Measurements from ENCODE around the gene LRRC28.

Gene LRRC28

GRCh38 chr15:99305761-99306505 is 54.7 kb downstream of the LRRC28 start:
- CTCF ChIA-PET, result interaction anchor here (0.5 to 3.3 kb wide), 10 partner anchors 25 to 450 kb away, joined by 3 to 13 read pairs (median 3); partner anchors contain the start of gene SYNM
- peaks cover 33% of the 10 kb centered on the region for H3K4me1 ChIP-seq (ENCODE audit: control insufficient read depth, insufficient read depth, low read length)
- H3K4me3 ChIP-seq (ENCODE audit: low read depth, low read length), result no peak overlapping the region; the same call in 1 of the 2 replicates
- peak overlapping the region; percentile 75; the same call in 1 of the 2 replicates for H3K27ac ChIP-seq (ENCODE audit: extremely low read depth, low read depth, low read length)
- H3K9me3 ChIP-seq (ENCODE audit: control insufficient read depth, insufficient read depth, low read depth, low read length), result no peaks in the 10 kb centered on the region
- POLR2A ChIA-PET, result interaction anchor here (0.9 to 1.9 kb wide), 3 partner anchors 55 to 427 kb away, joined by 4 to 7 read pairs (median 5); partner anchors contain the start of genes LRRC28, LYSMD4 and MEF2A
- H3K36me3 ChIP-seq (ENCODE audit: control insufficient read depth in 2 of 2, insufficient read depth in 1 of 2, low read length in 2 of 2), result no peaks in the 10 kb centered on the region; a peak in 1 of 3 replicates
- TF ChIP-seq ZNF366 (tag by site-specific recombination; conservative IDR thresholded peaks at IDR 0.05) (peak; percentile 70), HOXD13 (CRISPR knock-in tag; IDR thresholded peaks at IDR 0.05; ENCODE audit: borderline replicate concordance) (no peak), EGR2 (tag by site-specific recombination; IDR thresholded peaks at IDR 0.05; ENCODE audit: low read depth) (no peak), ZNF529 (tag by site-specific recombination; IDR thresholded peaks at IDR 0.05; ENCODE audit: insufficient replicate concordance) (no peak), SALL2 (tag by site-specific recombination; IDR thresholded peaks at IDR 0.05; ENCODE audit: borderline replicate concordance) (no peak), ZFP37 (tag by site-specific recombination; IDR thresholded peaks at IDR 0.05) (no peak), MZF1 (tag by site-specific recombination; IDR thresholded peaks at IDR 0.05; ENCODE audit: borderline replicate concordance) (peak; percentile 100), PRDM1 (tag by site-specific recombination; IDR thresholded peaks at IDR 0.05) (no peak), ZNF677 (tag by site-specific recombination; IDR thresholded peaks at IDR 0.05) (no peak), ZNF416 (tag by site-specific recombination; IDR thresholded peaks at IDR 0.05) (no peak), ZNF548 (tag by site-specific recombination; IDR thresholded peaks at IDR 0.05) (no peak), ZNF169 (tag by site-specific recombination; IDR thresholded peaks at IDR 0.05) (no peak), BCL11A (tag by site-specific recombination; IDR thresholded peaks at IDR 0.05; ENCODE audit: low read depth) (no peak), ZNF580 (tag by site-specific recombination; IDR thresholded peaks at IDR 0.05) (no peak), ZNF785 (tag by site-specific recombination; IDR thresholded peaks at IDR 0.05) (no peak), ZNF148 (tag by site-specific recombination; IDR thresholded peaks at IDR 0.05; ENCODE audit: borderline replicate concordance) (no peak), AEBP2 (tag by site-specific recombination; IDR thresholded peaks at IDR 0.05; ENCODE audit: borderline replicate concordance) (no peak), FEZF1 (tag by site-specific recombination; IDR thresholded peaks at IDR 0.05) (peak; percentile 51; the same call in 1 of the 2 replicates), ZBTB48 (tag by site-specific recombination; IDR thresholded peaks at IDR 0.05) (peak; percentile 37; the same call in 1 of the 2 replicates), ZNF629 (tag by site-specific recombination; IDR thresholded peaks at IDR 0.05) (peak; percentile 58), YY2 (tag by site-specific recombination; IDR thresholded peaks at IDR 0.05) (no peak), ZNF266 (tag by site-specific recombination; IDR thresholded peaks at IDR 0.05; ENCODE audit: low read depth) (no peak), ZNF202 (tag by site-specific recombination; IDR thresholded peaks at IDR 0.05; ENCODE audit: borderline replicate concordance) (no peak), ZNF544 (tag by site-specific recombination; IDR thresholded peaks at IDR 0.05) (no peak), SP3 (tag by site-specific recombination; IDR thresholded peaks at IDR 0.05) (no peak), ZNF324 (tag by site-specific recombination; IDR thresholded peaks at IDR 0.05) (no peak), ZNF24 (tag by site-specific recombination; IDR thresholded peaks at IDR 0.05) (peak; percentile 65; the same call in 1 of the 2 replicates)
- TF ChIP-seq, protein P1, sequence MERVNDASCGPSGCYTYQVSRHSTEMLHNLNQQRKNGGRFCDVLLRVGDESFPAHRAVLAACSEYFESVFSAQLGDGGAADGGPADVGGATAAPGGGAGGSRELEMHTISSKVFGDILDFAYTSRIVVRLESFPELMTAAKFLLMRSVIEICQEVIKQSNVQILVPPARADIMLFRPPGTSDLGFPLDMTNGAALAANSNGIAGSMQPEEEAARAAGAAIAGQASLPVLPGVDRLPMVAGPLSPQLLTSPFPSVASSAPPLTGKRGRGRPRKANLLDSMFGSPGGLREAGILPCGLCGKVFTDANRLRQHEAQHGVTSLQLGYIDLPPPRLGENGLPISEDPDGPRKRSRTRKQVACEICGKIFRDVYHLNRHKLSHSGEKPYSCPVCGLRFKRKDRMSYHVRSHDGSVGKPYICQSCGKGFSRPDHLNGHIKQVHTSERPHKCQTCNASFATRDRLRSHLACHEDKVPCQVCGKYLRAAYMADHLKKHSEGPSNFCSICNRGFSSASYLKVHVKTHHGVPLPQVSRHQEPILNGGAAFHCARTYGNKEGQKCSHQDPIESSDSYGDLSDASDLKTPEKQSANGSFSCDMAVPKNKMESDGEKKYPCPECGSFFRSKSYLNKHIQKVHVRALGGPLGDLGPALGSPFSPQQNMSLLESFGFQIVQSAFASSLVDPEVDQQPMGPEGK (tag by site-specific recombination; IDR thresholded peaks at IDR 0.05), result peak; percentile 23; the same call in 1 of the 2 replicates
- TF ChIP-seq, protein P2, sequence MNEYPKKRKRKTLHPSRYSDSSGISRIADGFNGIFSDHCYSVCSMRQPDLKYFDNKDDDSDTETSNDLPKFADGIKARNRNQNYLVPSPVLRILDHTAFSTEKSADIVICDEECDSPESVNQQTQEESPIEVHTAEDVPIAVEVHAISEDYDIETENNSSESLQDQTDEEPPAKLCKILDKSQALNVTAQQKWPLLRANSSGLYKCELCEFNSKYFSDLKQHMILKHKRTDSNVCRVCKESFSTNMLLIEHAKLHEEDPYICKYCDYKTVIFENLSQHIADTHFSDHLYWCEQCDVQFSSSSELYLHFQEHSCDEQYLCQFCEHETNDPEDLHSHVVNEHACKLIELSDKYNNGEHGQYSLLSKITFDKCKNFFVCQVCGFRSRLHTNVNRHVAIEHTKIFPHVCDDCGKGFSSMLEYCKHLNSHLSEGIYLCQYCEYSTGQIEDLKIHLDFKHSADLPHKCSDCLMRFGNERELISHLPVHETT (tag by site-specific recombination; IDR thresholded peaks at IDR 0.05), result no peak
- TF ChIP-seq, protein P3, sequence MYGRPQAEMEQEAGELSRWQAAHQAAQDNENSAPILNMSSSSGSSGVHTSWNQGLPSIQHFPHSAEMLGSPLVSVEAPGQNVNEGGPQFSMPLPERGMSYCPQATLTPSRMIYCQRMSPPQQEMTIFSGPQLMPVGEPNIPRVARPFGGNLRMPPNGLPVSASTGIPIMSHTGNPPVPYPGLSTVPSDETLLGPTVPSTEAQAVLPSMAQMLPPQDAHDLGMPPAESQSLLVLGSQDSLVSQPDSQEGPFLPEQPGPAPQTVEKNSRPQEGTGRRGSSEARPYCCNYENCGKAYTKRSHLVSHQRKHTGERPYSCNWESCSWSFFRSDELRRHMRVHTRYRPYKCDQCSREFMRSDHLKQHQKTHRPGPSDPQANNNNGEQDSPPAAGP (tag by site-specific recombination; IDR thresholded peaks at IDR 0.05), result no peak
